ENCODE measurements around the gene XRN1.

DNA sequence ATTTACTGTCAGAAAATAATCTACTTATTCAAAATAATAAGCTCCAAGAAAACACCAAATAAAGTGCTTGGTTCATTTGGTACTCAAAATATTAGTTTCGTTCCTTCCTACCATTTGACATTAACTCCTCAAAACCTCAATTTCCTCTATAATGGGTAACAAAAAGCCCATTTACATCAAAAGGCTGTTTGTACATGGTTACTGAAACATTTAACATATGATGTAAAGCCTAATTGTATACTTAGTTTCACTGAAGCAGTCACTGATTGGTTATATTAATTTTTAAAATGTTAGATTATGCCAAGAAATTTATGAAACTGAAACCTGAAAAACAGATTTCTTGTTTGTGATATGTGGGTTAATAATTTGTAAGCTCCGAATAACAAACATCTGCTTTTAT lies 14.7 kb downstream of the XRN1 start:
- TF ChIP-seq, protein P1, sequence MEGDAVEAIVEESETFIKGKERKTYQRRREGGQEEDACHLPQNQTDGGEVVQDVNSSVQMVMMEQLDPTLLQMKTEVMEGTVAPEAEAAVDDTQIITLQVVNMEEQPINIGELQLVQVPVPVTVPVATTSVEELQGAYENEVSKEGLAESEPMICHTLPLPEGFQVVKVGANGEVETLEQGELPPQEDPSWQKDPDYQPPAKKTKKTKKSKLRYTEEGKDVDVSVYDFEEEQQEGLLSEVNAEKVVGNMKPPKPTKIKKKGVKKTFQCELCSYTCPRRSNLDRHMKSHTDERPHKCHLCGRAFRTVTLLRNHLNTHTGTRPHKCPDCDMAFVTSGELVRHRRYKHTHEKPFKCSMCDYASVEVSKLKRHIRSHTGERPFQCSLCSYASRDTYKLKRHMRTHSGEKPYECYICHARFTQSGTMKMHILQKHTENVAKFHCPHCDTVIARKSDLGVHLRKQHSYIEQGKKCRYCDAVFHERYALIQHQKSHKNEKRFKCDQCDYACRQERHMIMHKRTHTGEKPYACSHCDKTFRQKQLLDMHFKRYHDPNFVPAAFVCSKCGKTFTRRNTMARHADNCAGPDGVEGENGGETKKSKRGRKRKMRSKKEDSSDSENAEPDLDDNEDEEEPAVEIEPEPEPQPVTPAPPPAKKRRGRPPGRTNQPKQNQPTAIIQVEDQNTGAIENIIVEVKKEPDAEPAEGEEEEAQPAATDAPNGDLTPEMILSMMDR (IDR thresholded peaks at IDR 0.05) = no peak
- TF ChIP-seq POLR2AphosphoS5 (IDR thresholded peaks at IDR 0.05) = no peak
